ENCODE measurements around the gene KMT5C. TPM values are rescaled to one million over a fixed set of nuclear protein-coding genes. Genes with fewer than 3 reads are reported as not detected.

The KMT5C gene
- total RNA-seq, 1 experiment from 2014 or later = 12.9 TPM

DNA sequence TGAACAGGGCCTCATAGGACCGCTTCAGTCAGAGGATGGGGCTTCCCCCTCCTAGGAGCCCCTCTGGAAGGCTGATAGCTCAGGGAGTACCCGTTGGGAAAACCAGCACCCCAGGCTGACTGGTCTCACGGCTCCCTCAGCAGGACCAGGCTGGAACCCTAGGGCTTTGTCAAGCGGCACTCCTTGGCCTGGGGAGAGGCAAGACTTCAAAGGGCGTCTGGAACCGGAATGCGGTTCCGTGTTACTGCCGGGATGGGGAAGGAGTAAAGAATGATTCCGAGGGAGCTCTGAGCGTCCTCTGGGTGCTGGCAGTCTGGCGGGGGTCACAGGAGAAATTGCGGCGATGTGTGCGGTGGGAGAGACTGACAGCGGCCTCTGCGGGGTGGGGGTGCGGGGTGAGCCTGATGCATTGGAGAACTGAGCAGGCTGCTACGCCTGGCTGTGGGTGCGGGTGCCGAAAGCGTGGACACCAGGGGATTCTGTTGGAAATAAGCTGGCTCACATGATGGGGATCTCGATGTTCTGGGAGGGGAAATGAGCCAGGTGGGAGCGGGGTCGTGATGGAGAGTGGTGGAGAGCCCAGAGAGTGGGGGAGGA, 13.0 kb downstream of the KMT5C start:
- CTCF ChIA-PET = interaction anchor here (0.6 to 2.2 kb wide), 4 partner anchors 14 to 60 kb away, joined by 3 to 9 read pairs (median 5); no protein-coding TSS in a partner anchor

GRCh38 chr19:55353356-55353802, 13.7 kb downstream of the KMT5C start:
- ChIA-PET POLR2A (interaction anchor here (1.0 kb wide), 1 partner anchor 51 kb away, joined by 3 read pairs; no protein-coding TSS in a partner anchor), CTCF (interaction anchor here (0.6 to 2.2 kb wide), 3 partner anchors 15 to 52 kb away, joined by 3 to 9 read pairs (median 3); no protein-coding TSS in a partner anchor)
- no TSS peak for BruUV-seq (replicated peaks)
- H3K36me3 Mint-ChIP-seq (ENCODE audit: insufficient read depth, unreplicated experiment) = no peaks in the 10 kb centered on the region
- peaks cover 19% of the 10 kb centered on the region for H3K4me1 Mint-ChIP-seq (ENCODE audit: insufficient read depth, unreplicated experiment)
- no peak overlapping the region for H3K27ac Mint-ChIP-seq (ENCODE audit: low read depth, unreplicated experiment)
- no peak for DNase-seq (ENCODE audit: unreplicated experiment)
- H3K4me3 Mint-ChIP-seq (ENCODE audit: unreplicated experiment) = peak overlapping the region; percentile 70
- H3K9me3 Mint-ChIP-seq (ENCODE audit: unreplicated experiment) = no peaks in the 10 kb centered on the region
- peaks cover 13% of the 10 kb centered on the region for H3K27me3 Mint-ChIP-seq (ENCODE audit: insufficient read depth, unreplicated experiment)
- no peak for TF ChIP-seq CTCF (IDR thresholded peaks at IDR 0.05; ENCODE audit: unreplicated experiment)
- intact Hi-C loops (cut with micrococcal nuclease) = loop anchor here (2.0 kb wide), 1 partner anchor 15 kb away; the partner anchor contains the start of gene KMT5C

More for the DNA sequence above, 13.0 kb downstream of the KMT5C start:
- Mint-ChIP-seq H3K4me3 (ENCODE audit: unreplicated experiment) (peak overlapping the region; percentile 70), H3K4me1 (ENCODE audit: insufficient read depth, unreplicated experiment) (peaks cover 19% of the 10 kb centered on the region), H3K36me3 (ENCODE audit: insufficient read depth, unreplicated experiment) (peaks cover 7% of the 10 kb centered on the region), H3K9me3 (ENCODE audit: unreplicated experiment) (no peaks in the 10 kb centered on the region), H3K27ac (ENCODE audit: low read depth, unreplicated experiment) (no peak overlapping the region), H3K27me3 (ENCODE audit: insufficient read depth, unreplicated experiment) (peaks cover 11% of the 10 kb centered on the region)
- no TSS peak for BruUV-seq (replicated peaks)
- POLR2A ChIA-PET = interaction anchor here (0.5 to 1.2 kb wide), 4 partner anchors 14 to 853 kb away, joined by 3 to 7 read pairs (median 3); partner anchors contain the start of genes KMT5C and NAT14
- DNase-seq (ENCODE audit: unreplicated experiment) = no peak
- TF ChIP-seq CTCF (IDR thresholded peaks at IDR 0.05; ENCODE audit: unreplicated experiment) = no peak
- intact Hi-C loops (cut with micrococcal nuclease) = loop anchor here (2.0 kb wide), 1 partner anchor 14 kb away; the partner anchor contains the start of gene KMT5C

DNA sequence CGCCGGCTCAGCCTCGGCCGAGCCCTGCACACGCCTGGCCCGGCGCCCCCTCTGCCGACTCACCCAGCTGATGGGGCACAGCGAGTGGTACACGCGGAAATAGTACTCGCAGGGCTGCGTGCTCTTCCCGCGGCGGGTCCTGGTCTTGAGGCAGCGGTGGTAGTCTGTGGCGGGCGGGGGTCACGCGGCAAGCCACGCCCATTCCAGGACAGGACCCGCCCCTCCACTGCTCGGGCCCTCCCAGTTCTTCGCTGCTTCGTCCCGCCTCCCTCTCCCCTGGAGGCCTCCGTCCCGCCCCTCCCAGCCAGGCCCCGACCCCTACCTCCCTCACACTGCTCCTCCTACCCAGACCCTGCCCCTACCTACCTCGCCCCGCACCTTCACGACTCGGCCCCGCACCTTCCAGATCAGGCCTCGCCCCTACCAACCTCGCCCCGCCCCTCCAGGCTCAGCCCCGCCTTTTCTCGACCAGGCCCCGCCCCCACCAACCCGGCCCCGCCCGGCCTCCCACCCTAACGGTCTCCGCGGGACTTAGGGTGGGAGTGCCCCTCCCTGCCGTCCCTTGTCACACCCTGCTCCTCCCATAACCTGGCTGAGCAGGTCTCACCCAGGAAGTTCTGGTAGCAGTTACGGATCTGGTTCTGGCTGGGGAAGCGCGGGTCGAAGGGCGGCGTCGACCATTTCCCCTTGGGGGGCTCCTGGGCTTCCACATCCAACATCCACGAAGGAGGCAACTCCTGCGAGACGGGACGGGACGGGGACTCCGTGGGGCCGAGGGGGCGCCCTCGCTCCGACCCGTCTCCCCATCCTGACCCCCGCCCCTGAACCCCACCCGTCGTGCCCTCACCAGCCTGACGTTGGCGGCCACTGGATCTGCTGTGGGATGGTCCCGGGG, 14.4 kb downstream of the KMT5C start:
- CTCF ChIA-PET = interaction anchor here (0.7 to 2.2 kb wide), 2 partner anchors 30 to 52 kb away, joined by 3 to 9 read pairs; no protein-coding TSS in a partner anchor
- Mint-ChIP-seq H3K27ac (ENCODE audit: low read depth, unreplicated experiment) (no peak overlapping the region), H3K27me3 (ENCODE audit: insufficient read depth, unreplicated experiment) (peaks cover 13% of the 10 kb centered on the region), H3K36me3 (ENCODE audit: insufficient read depth, unreplicated experiment) (no peaks in the 10 kb centered on the region), H3K4me3 (ENCODE audit: unreplicated experiment) (peak overlapping the region; percentile 70), H3K4me1 (ENCODE audit: insufficient read depth, unreplicated experiment) (peaks cover 19% of the 10 kb centered on the region), H3K9me3 (ENCODE audit: unreplicated experiment) (no peaks in the 10 kb centered on the region)
- no peak for DNase-seq (ENCODE audit: unreplicated experiment)
- no TSS peak for BruUV-seq (replicated peaks)
- no peak for TF ChIP-seq CTCF (IDR thresholded peaks at IDR 0.05; ENCODE audit: unreplicated experiment)
- POLR2A ChIA-PET = interaction anchor here (1.0 kb wide), 1 partner anchor 51 kb away, joined by 3 read pairs; no protein-coding TSS in a partner anchor
- intact Hi-C loops (cut with micrococcal nuclease) = loop anchor here (2.0 kb wide), 1 partner anchor 15 kb away; the partner anchor contains the start of gene KMT5C

Measured in MCF 10A (cell line).